ENCODE data around the gene AMMECR1. TPM values are rescaled to one million over a fixed set of nuclear protein-coding genes. Genes with fewer than 3 reads are reported as not detected.

AMMECR1 gene
- total RNA-seq, 6 donors from 2014 or later = 1.4 to 20.1 (median 8.0) TPM

DNA sequence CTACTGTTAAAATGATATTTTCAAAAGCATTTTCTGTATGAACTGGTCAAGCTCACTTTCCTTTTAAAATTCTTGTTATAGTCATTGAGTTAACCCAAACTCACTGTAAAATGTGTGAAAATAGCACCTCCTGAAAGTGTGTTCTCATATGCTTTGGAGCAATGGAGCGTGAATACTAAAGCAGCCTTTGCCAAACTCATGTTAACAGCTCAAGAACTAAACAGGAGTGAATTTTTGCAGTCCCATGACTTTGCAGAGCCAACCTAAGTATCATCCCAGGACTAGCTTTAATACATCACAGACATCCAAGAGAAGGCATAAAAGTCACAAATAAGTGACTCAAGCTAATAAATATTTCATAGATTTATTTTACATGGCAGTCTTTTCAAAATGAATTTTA is 2.3 kb downstream of the AMMECR1 start:
- TF ChIP-seq POLR2AphosphoS5 (IDR thresholded peaks at IDR 0.05) = no peak
- H3K27me3 ChIP-seq = no peaks in the 10 kb centered on the region
- no peaks in the 10 kb centered on the region for H3K36me3 ChIP-seq
- no peak overlapping the region for H3K27ac ChIP-seq
- 88 to 91% methylated on average over 1 of the region's 1 CpG for WGBS, 2 donors
- peak overlapping the region in 1 of 4 donors; percentile 87 for H3K4me3 ChIP-seq
- peaks cover 0 to 7% (median 3%) of the 10 kb centered on the region in 4 donors for H3K4me1 ChIP-seq
- ATAC-seq (ENCODE audit: low FRiP score in 2 of 2) = no peak
- DNase-seq = no peak
- H3K9me3 ChIP-seq = no peaks in the 10 kb centered on the region

DNA sequence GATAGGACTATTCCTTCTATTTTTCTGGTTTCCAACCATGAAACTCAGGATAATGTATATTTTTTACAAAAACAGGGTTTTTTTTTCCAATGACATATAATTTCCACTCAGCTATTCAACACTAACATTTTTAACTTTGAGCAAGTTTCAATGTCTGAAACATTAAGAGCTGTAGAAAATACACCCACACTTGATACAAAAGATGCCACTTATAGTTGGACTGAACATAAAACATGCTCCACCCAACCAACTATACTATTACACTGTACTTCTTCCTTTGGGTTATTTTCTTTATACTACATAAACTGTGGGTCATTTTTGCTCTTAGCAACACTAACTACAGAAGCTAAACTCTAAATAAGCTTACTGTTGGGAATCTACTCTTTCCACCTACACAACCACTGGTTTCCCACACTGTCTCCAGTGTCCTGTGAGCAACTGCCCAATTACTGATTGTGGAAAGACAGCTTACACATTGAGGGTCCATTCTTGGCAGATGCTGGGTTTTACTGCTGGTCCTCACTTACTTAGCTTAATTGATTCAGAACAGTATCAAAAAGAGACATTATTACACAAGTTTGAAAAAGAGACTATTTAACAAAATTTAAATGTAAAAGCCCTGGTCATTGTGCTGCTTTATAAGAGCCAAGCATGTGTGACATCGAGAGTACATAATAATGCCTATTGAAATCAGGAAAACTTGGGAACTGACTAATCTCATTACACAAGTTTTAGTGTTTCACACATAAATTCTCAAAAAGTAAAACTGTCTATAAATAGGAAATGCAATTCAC is 6.3 kb downstream of the AMMECR1 start:
- no peaks in the 10 kb centered on the region for H3K9me3 ChIP-seq

DNA sequence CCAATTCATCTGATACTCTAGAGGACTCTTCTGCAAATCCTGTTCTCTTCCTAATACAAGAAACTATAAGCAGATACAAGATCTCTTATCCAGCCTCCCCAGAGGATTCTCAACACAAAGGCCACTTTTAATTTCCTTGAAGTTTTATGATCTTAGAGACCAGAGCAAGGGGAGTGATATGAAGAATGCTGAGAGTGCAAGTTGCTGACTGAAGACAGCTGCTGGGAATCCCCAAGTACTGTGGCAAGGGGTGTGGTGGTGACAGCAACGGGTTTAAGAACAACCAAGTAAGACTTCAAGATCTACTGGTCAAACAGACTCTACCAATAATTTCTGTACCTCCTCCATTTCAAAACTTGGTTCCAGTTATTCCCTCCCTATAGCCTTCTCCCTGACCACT is 7.0 kb downstream of the AMMECR1 start:
- Histone ChIP-seq H3K27me3 (no peaks in the 10 kb centered on the region), H3K4me1 (peaks cover 0 to 12% (median 3%) of the 10 kb centered on the region in 4 donors), H3K9me3 (no peaks in the 10 kb centered on the region), H3K27ac (no peak overlapping the region), H3K36me3 (no peaks in the 10 kb centered on the region), H3K4me3 (no peak overlapping the region)
- TF ChIP-seq POLR2A (IDR thresholded peaks at IDR 0.05) (no peak), POLR2AphosphoS5 (IDR thresholded peaks at IDR 0.05) (no peak), EP300 (IDR thresholded peaks at IDR 0.05) (no peak)
- TF ChIP-seq, protein P1, sequence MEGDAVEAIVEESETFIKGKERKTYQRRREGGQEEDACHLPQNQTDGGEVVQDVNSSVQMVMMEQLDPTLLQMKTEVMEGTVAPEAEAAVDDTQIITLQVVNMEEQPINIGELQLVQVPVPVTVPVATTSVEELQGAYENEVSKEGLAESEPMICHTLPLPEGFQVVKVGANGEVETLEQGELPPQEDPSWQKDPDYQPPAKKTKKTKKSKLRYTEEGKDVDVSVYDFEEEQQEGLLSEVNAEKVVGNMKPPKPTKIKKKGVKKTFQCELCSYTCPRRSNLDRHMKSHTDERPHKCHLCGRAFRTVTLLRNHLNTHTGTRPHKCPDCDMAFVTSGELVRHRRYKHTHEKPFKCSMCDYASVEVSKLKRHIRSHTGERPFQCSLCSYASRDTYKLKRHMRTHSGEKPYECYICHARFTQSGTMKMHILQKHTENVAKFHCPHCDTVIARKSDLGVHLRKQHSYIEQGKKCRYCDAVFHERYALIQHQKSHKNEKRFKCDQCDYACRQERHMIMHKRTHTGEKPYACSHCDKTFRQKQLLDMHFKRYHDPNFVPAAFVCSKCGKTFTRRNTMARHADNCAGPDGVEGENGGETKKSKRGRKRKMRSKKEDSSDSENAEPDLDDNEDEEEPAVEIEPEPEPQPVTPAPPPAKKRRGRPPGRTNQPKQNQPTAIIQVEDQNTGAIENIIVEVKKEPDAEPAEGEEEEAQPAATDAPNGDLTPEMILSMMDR (IDR thresholded peaks at IDR 0.05) = no peak
- WGBS, 2 donors = 29 to 60% methylated on average over 1 of the region's 1 CpG
- no peak for DNase-seq
- ATAC-seq (ENCODE audit: low FRiP score in 2 of 2) = no peak

More for the DNA sequence above, 6.3 kb downstream of the AMMECR1 start:
- WGBS, 2 donors = 78 to 91% methylated on average over 1 of the region's 1 CpG
- Histone ChIP-seq H3K4me3 (no peak overlapping the region), H3K27ac (no peak overlapping the region), H3K36me3 (no peaks in the 10 kb centered on the region), H3K4me1 (peaks cover 0 to 12% (median 3%) of the 10 kb centered on the region in 4 donors), H3K27me3 (no peaks in the 10 kb centered on the region)
- DNase-seq (no peak), ATAC-seq (ENCODE audit: low FRiP score in 2 of 2) (no peak)
- no peak for TF ChIP-seq POLR2A (IDR thresholded peaks at IDR 0.05)
- TF ChIP-seq EP300 (IDR thresholded peaks at IDR 0.05) = no peak
- TF ChIP-seq, protein P1 (IDR thresholded peaks at IDR 0.05) = no peak
- TF ChIP-seq POLR2AphosphoS5 (IDR thresholded peaks at IDR 0.05) = no peak

DNA sequence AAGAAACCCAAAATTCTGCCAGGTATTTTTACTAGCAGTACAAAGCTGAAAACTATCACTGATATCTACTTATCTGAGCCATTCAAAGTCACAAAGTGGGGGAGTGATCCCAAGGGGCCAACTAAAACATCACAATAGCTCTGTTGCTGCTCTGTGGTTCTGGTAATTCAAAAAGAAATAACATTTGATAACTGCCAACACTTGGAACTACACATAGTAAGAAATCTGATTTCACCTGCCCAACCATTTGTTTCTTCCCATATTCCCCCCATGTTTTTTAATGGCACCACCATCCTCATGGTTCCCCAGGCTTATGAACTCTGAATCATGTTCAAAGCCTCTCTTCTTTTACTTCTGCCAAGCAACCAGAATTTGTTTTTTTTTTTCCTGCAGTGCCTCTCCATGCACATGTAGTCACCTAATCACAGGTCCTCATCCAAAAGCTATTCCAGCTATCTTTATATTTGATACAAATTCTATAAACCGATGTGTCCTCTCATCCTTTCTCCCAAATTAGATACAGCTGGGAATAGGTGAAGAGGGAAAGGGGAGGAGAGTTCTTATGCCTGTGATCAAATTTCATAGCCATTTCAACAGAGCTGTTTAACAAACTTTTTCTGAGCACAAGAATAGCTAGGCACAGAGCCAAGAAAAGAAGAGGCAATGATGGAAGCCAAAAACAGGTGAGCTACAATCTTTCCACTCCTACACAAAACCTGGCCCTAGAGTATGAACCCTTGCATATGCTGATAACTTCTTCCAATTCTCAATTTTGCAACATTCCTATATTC is 7.7 kb downstream of the AMMECR1 start:
- Histone ChIP-seq H3K4me3 (no peak overlapping the region), H3K27ac (no peak overlapping the region), H3K4me1 (peaks cover 0 to 12% (median 0%) of the 10 kb centered on the region in 4 donors), H3K9me3 (no peaks in the 10 kb centered on the region), H3K27me3 (no peaks in the 10 kb centered on the region), H3K36me3 (no peaks in the 10 kb centered on the region)
- ATAC-seq (ENCODE audit: low FRiP score in 2 of 2) (no peak), DNase-seq (no peak)
- TF ChIP-seq EP300 (IDR thresholded peaks at IDR 0.05) (no peak), POLR2A (IDR thresholded peaks at IDR 0.05) (no peak)
- 30 to 50% methylated on average over 1 of the region's 1 CpG for WGBS, 2 donors

DNA sequence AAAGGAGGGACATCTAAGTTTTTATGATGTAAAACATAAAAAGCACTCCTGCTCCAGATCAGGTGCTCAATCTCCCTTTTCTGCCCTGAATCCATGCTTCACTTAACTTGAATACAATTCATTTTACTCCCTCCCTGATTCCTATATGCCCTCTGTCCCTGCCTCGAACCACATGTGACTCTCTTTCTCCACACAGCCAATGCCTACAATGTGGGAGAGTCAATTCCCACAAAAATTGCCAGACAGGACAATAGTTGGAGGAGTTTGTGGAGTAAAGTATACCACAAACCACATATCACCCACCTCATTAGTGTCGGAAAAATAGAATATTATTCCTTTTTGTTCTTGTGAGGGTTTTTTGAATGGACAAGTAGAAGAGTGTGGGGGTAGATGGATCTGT is 9.7 kb downstream of the AMMECR1 start:
- TF ChIP-seq POLR2AphosphoS5 (IDR thresholded peaks at IDR 0.05) = no peak
- TF ChIP-seq EP300 (IDR thresholded peaks at IDR 0.05) = no peak
- TF ChIP-seq POLR2A (IDR thresholded peaks at IDR 0.05) = no peak
- TF ChIP-seq, protein P1 (IDR thresholded peaks at IDR 0.05) = no peak
- Histone ChIP-seq H3K27ac (no peak overlapping the region), H3K4me1 (peaks cover 0 to 12% (median 0%) of the 10 kb centered on the region in 4 donors), H3K27me3 (no peaks in the 10 kb centered on the region), H3K4me3 (no peak overlapping the region), H3K9me3 (no peaks in the 10 kb centered on the region), H3K36me3 (no peaks in the 10 kb centered on the region)
- 90 to 97% methylated on average over 2 of the region's 2 CpGs for WGBS, 2 donors
- ATAC-seq (ENCODE audit: low FRiP score in 2 of 2) (no peak), DNase-seq (no peak)

Data from upper lobe of left lung (tissue), 6 donors.